H1 (cell line): Measurements from ENCODE around the gene YOD1. TPM values are rescaled to one million over a fixed set of nuclear protein-coding genes. Genes with fewer than 3 reads are reported as not detected.

Source experiments
- POLR2AphosphoS5 ChIP-seq: IDR thresholded peaks from 2 replicates; pipeline ENCODE4 v1.6.1; 2011; ENCODE audit warnings: low read depth, low read length
- polyA plus RNA-seq, 7 experiments: library from polyadenylated mRNA; depleted of rRNA in 3 of 7; stranded (reverse) in 5 of 7; unstranded in 2 of 7; fragments of >200 nt in 5 of 7; fragments of 200-250 nt in 2 of 7; gene quantifications; 1 replicate in 5 of 7; 2 replicates in 1 of 7; 4 replicates in 1 of 7; pipeline versions ENCODE4 v1.2.1 to v1.2.3, GENCODE V29; 2011 to 2013; ENCODE audit warnings: missing spikeins in 2 of 7, mixed read lengths in 2 of 7
- total RNA-seq: library from RNA; stranded (reverse); fragmentation: NEBNext Ultra II Directional; extraction: Animal tissue kit (Norgen Biotek cat#: 25700); gene quantifications from 2 replicates; pipeline ENCODE4 v1.2.1, GENCODE V29; 2021

The YOD1 gene
- total and polyA plus RNA-seq, 2 of the 8 experiments (the other 6 are each of a cell fraction or from before 2014, with no cell fraction given) = 1.9 to 11.8 TPM

DNA sequence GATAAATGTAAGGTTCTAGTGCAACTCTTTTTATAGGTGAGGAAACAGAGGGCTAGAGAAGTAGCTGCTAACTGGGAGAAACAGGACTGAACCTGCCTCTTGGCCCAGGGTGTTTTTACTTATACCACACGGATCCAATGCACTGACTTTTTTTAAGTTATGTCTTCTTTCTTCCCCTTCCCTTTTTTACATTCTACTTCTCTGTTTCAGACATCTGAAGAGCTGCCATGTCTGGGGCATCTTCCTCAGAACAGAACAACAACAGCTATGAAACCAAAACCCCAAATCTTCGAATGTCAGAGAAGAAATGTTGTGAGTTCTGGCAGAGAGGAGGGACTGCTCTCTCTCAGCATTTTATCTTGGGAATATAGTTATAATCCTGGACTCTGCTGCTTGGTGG, 3.5 kb upstream of the YOD1 start (continued):
- no peak for TF ChIP-seq POLR2AphosphoS5
- TF ChIP-seq, all 59 proteins: peak for 0
